HCT116 (cell line): Measurements from ENCODE around the gene LAMC2. TPM values are rescaled to one million over a fixed set of nuclear protein-coding genes. Genes with fewer than 3 reads are reported as not detected.

Experiments
- ATAC-seq: fragments of 200-7000 bp; cut with Tn5 transposase; 2 replicates; pipeline ENCODE4 v1.9.1; 2020; ENCODE audit warnings: mild to moderate bottlenecking, moderate library complexity
- BruUV-seq: library from RNA; stranded (reverse); fragments of 400-500 nt; replicated peaks from 2 replicates; lab custom pipeline; 2021; lab: Mats Ljungman, UMichigan
- CTCF ChIA-PET: fragments of 300-600 bp; sonication (Branson Sonifier 250); formaldehyde crosslinking; loops from one replicate; lab custom pipeline; 2021; ENCODE audit warnings: antibody characterized with exemption; lab: Charles Lee
- POLR2A ChIA-PET: fragments of 300-600, 350-600 bp; sonication (Branson Sonifier 250); formaldehyde crosslinking; loops from one replicate; lab custom pipeline; 2021; ENCODE audit warnings: antibody characterized with exemption; lab: Charles Lee
- RAD21 ChIA-PET, 2 experiments: fragments of 300-600 bp; sonication (Branson Sonifier 250); formaldehyde crosslinking; loops; one replicate each; lab custom pipeline; 2023; ENCODE audit warnings: low total read pairs in 2 of 2; ENCODE audit not compliant: uncharacterized antibody in 2 of 2, unreplicated experiment in 2 of 2, low non-redundant PET in 1 of 2; lab: Charles Lee
- DNase-seq: peaks from one replicate; pipeline ENCODE4 v3.0.0-alpha.2; 2010; ENCODE audit warnings: low read depth, low spot score
- H2AFZ ChIP-seq: fragments of 200-600 bp; shearing (Covaris generic), sonication (generic); 2 replicates; pipeline ENCODE4 v1.6.1; 2017; ENCODE audit warnings: low read depth, mixed run types, mixed read lengths, antibody characterized with exemption, low read length; ENCODE audit not compliant: poor library complexity, severe bottlenecking
- H3K27ac ChIP-seq: 2 replicates; pipeline ENCODE4 v1.5.1; 2012; ENCODE audit warnings: low read depth, low read length
- H3K27me3 ChIP-seq: fragments of 200-600 bp; sonication (generic); 2 replicates; pipeline ENCODE4 v1.6.1; 2016; ENCODE audit warnings: mixed run types, low read length, mixed read lengths; ENCODE audit not compliant: insufficient read depth
- H3K36me3 ChIP-seq, 2 experiments: fragments of 200-500 bp in 1 of 2; fragments of 200-600 bp in 1 of 2; sonication (Bioruptor generic) in 1 of 2; sonication (generic) in 1 of 2; 2 replicates each; pipeline versions ENCODE4 v1.5.1 to v1.6.1; 2014 to 2016; ENCODE audit warnings: low read length in 2 of 2, inconsistent platforms in 1 of 2, mixed read lengths in 1 of 2, mixed run types in 1 of 2; ENCODE audit not compliant: insufficient read depth in 2 of 2, control insufficient read depth in 1 of 2
- H3K4me1 ChIP-seq, 2 experiments: fragments of 200-600 bp in 1 of 2; sonication (generic) in 1 of 2; 2 replicates each; pipeline versions ENCODE4 v1.5.1 to v1.6.1; 2012 to 2017; ENCODE audit warnings: low read length in 2 of 2, inconsistent platforms in 1 of 2, mild to moderate bottlenecking in 1 of 2, mixed read lengths in 1 of 2, mixed run types in 1 of 2, moderate library complexity in 1 of 2; ENCODE audit not compliant: insufficient read depth in 2 of 2, control insufficient read depth in 1 of 2
- H3K4me2 ChIP-seq: fragments of 200-600 bp; sonication (generic); 2 replicates; pipeline ENCODE4 v1.6.1; 2017; ENCODE audit warnings: mixed run types, low read length, mixed read lengths
- H3K4me3 ChIP-seq, 2 experiments: fragments of 200-600 bp in 1 of 2; sonication (generic) in 1 of 2; replicated peaks in 1 of 2; 2 replicates each; pipeline ENCODE4 v1.5.1; 2011 to 2016; ENCODE audit warnings: low read length in 2 of 2, control low read depth in 1 of 2, low read depth in 1 of 2, mild to moderate bottlenecking in 1 of 2, mixed read lengths in 1 of 2, mixed run types in 1 of 2
- H3K79me2 ChIP-seq: fragments of 200-600 bp; sonication (generic); 2 replicates; pipeline ENCODE4 v1.6.1; 2017; ENCODE audit warnings: mild to moderate bottlenecking, mixed run types, low read length, moderate library complexity, mixed read lengths; ENCODE audit not compliant: insufficient read depth
- H3K9ac ChIP-seq: fragments of 200-600 bp; sonication (generic); 2 replicates; pipeline ENCODE4 v1.6.1; 2016; ENCODE audit warnings: low read length, mixed read lengths
- H3K9me2 ChIP-seq: fragments of 200-600 bp; sonication (generic), shearing (Covaris generic); 2 replicates; pipeline ENCODE4 v1.6.1; 2017; ENCODE audit warnings: mixed run types, mild to moderate bottlenecking, moderate library complexity; ENCODE audit not compliant: insufficient read depth
- H3K9me3 ChIP-seq, 2 experiments: fragments of 200-500 bp in 1 of 2; fragments of 200-600 bp in 1 of 2; sonication (Bioruptor generic) in 1 of 2; sonication (generic) in 1 of 2; 2 replicates each; pipeline ENCODE4 v1.6.1; 2014 to 2017; ENCODE audit warnings: low read length in 2 of 2, mixed read lengths in 2 of 2, inconsistent platforms in 1 of 2, low read depth in 1 of 2, mild to moderate bottlenecking in 1 of 2, mixed run types in 1 of 2, moderate library complexity in 1 of 2; ENCODE audit not compliant: control insufficient read depth in 1 of 2, insufficient read depth in 1 of 2
- H4K20me1 ChIP-seq: fragments of 200-600 bp; sonication (generic), shearing (Covaris generic); 2 replicates; pipeline ENCODE4 v1.6.1; 2017; ENCODE audit warnings: mixed run types, mild to moderate bottlenecking, moderate library complexity; ENCODE audit not compliant: insufficient read depth
- CEBPB ChIP-seq: IDR thresholded peaks from 2 replicates; pipeline ENCODE4 v1.6.1; 2012; ENCODE audit warnings: low read depth
- FOSL1 ChIP-seq: IDR thresholded peaks from 2 replicates; pipeline ENCODE4 v1.6.1; 2012; ENCODE audit warnings: low read depth
- POLR2AphosphoS5 ChIP-seq: IDR thresholded peaks from 2 replicates; pipeline ENCODE4 v1.6.1; 2011; ENCODE audit warnings: mild to moderate bottlenecking, low read depth, low read length, moderate library complexity
- SP1 ChIP-seq: IDR thresholded peaks from 2 replicates; pipeline ENCODE4 v1.6.1; 2012; ENCODE audit warnings: low read depth
- SRF ChIP-seq: IDR thresholded peaks from 2 replicates; pipeline ENCODE4 v1.6.1; 2012; ENCODE audit warnings: low read depth
- ZFX ChIP-seq: fragments of 450-650 bp; IDR thresholded peaks from 2 replicates; pipeline ENCODE4 v1.6.1; 2017
- intact Hi-C: fragments of 100-400 bp; cut with micrococcal nuclease; formaldehyde crosslinking; loops from 2 replicates; pipeline ENCODE4 v1.10.0; 2022
- total RNA-seq: library from RNA; stranded (reverse); gene quantifications from one replicate; pipeline ENCODE4 v1.2.1, GENCODE V29; 2021; ENCODE audit not compliant: unreplicated experiment

Gene LAMC2
- total RNA-seq, 1 experiment from 2014 or later: 22.2 TPM

GRCh38 chr1:183180218-183180617 lies 5.8 kb upstream of the LAMC2 start:
- BruUV-seq: no TSS peak
- Histone ChIP-seq H3K4me2 (peak overlapping the region; percentile 14), H3K9ac (peak overlapping the region; percentile 10; the same call in 1 of the 2 replicates), H3K27ac (no peak overlapping the region), H3K9me3 (no peaks in the 10 kb centered on the region), H3K79me2 (no peaks in the 10 kb centered on the region), H3K27me3 (no peaks in the 10 kb centered on the region), H2AFZ (peak overlapping the region; percentile 93), H3K9me2 (no peaks in the 10 kb centered on the region)
- intact Hi-C loops: no loop called here
- RAD21 ChIA-PET: no interaction called here
- peak; percentile 53 for ATAC-seq
- 0 out of 2 replicates have a peak, but pooled peaks have one; percentile 31 for TF ChIP-seq SRF
- TF ChIP-seq SP1: no peak
- TF ChIP-seq, all 23 proteins: peak for 1
- CTCF ChIA-PET: no interaction called here
- no peaks in the 10 kb centered on the region for H4K20me1 ChIP-seq
- peaks cover 5 to 16% of the 10 kb centered on the region in 2 experiments; a peak in 3 of 4 replicates for H3K4me1 ChIP-seq
- no peak overlapping the region for H3K4me3 ChIP-seq
- no peak for DNase-seq
- POLR2A ChIA-PET: no interaction called here
- no peaks in the 10 kb centered on the region for H3K36me3 ChIP-seq

GRCh38 chr1:183180634-183181056 lies 5.4 kb upstream of the LAMC2 start:
- no peak for TF ChIP-seq ZFX
- 0 out of 2 replicates have a peak, but pooled peaks have one; percentile 2 for TF ChIP-seq SRF
- no peak for TF ChIP-seq POLR2AphosphoS5
- no peak for TF ChIP-seq CEBPB
- TF ChIP-seq FOSL1: no peak
- TF ChIP-seq, all 23 proteins: peak for 1
- H3K4me2 ChIP-seq: peak overlapping the region; percentile 14
- CTCF ChIA-PET: no interaction called here

More at GRCh38 chr1:183180634-183181056, 5.4 kb upstream of the LAMC2 start:
- ChIA-PET RAD21 (no interaction called here), POLR2A (no interaction called here)
- no TSS peak for BruUV-seq
- Histone ChIP-seq H4K20me1 (no peaks in the 10 kb centered on the region), H3K9me3 (no peaks in the 10 kb centered on the region), H3K27me3 (no peaks in the 10 kb centered on the region), H2AFZ (peak overlapping the region; percentile 93), H3K4me3 (no peak overlapping the region), H3K79me2 (no peaks in the 10 kb centered on the region), H3K4me1 (peaks cover 8 to 20% of the 10 kb centered on the region in 2 experiments), H3K9ac (0 out of 2 replicates have a peak overlapping the region, but pooled peaks have one; percentile 10), H3K27ac (no peak overlapping the region), H3K9me2 (no peaks in the 10 kb centered on the region), H3K36me3 (no peaks in the 10 kb centered on the region)
- intact Hi-C loops: no loop called here
- DNase-seq (no peak), ATAC-seq (peak; percentile 57)
